GM20000 (cell line): ENCODE data around the gene CST9.

Source experiments
- DNase-seq: peaks from one replicate; pipeline ENCODE4 v3.0.0; 2012; ENCODE audit warnings: low spot score
- TF ChIP-seq, protein P1 (sequence below): IDR thresholded peaks from 2 replicates; pipeline ENCODE4 v1.5.1; 2012; ENCODE audit warnings: mild to moderate bottlenecking, control low read depth; ENCODE audit errors: extremely low read depth, missing control alignments

Gene CST9

DNA sequence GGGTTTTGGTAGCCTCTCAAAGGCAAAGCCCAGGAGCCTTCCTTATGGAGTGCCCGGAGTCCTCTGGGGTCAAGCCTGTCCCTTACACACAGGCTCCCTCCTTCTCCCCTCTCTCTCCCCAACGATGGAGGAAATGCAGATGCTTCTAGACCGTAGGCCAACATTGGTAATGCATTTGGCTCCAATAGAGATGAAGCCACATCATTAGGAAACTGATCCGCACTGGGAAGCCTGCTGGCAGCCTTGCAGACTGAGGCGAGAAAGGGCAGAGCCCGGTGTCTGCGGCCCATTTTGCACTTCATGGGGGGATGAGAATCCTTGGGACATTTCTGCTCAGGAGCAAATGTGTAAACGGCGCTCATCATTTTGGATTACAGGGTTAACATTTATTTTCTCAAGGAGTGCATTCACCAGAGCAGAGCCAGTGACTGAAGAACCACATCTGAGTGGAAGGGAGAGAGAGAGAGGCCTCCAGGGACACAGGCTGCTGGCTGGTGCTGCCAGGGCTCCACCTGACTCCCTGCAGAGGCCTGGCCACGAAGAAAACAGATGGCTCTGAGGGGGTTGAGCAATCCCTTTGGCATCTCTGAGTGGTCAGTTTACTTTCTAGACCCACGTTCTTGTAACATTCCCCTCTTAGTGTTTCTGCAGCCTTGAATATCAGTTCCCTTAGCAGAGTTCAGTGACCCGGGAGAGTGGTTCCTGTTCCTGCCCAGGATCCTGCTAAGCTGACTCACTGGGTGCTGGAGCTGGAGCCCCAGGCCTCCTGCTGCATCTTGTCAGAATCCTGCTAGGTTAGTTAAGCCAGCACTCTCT is 36.4 kb upstream of the CST9 start:
- TF ChIP-seq, protein P1, sequence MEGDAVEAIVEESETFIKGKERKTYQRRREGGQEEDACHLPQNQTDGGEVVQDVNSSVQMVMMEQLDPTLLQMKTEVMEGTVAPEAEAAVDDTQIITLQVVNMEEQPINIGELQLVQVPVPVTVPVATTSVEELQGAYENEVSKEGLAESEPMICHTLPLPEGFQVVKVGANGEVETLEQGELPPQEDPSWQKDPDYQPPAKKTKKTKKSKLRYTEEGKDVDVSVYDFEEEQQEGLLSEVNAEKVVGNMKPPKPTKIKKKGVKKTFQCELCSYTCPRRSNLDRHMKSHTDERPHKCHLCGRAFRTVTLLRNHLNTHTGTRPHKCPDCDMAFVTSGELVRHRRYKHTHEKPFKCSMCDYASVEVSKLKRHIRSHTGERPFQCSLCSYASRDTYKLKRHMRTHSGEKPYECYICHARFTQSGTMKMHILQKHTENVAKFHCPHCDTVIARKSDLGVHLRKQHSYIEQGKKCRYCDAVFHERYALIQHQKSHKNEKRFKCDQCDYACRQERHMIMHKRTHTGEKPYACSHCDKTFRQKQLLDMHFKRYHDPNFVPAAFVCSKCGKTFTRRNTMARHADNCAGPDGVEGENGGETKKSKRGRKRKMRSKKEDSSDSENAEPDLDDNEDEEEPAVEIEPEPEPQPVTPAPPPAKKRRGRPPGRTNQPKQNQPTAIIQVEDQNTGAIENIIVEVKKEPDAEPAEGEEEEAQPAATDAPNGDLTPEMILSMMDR = no peak
- DNase-seq = no peak

DNA sequence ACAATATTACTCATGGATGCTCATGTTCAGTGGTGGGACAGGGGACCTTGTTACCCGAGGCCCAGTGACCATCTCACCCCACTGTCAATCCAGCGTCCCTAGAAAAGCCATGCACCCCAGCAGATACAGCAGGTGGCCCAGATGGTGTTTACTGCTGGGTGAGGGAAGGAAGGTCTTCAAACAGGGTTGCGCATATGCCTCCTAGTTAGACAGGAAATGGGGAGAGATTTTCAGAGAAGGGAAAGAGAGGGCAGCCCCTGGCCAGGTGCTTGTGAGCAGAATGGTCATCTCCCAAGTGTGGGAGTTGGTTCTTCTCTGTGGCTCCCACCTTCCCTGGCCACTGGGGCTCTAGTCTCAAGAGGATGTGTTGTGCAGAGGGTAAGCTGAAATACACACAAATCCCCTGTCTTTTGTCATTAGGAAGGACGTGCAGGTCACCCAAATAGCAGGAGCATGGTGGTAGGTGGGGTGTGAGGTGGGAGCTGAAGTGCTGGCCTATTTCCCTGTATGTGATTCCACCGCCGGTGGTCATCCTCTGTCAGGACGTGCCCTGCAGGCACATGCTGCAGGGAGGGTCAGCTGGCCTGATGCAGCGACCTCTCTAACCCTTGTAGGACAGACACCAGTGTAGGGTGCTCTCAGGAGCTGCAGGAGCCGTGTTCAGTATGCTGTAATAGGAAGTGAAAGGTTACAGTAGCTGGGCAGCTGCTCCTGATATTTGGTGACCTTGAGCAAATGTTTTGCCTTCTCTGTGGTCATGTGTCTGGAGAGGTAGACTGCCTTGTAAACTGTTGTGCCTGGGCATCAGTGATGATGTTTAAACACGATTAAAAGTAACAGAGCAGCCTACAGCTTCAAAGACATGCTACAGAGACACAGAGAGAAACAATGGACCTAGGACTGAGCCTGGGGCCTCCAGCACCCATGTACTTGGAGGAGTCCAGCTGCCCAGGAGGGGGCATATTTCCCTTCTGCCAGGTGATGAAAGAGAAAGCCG is 35.3 kb upstream of the CST9 start:
- TF ChIP-seq, protein P1 = no peak
- DNase-seq = no peak

DNA sequence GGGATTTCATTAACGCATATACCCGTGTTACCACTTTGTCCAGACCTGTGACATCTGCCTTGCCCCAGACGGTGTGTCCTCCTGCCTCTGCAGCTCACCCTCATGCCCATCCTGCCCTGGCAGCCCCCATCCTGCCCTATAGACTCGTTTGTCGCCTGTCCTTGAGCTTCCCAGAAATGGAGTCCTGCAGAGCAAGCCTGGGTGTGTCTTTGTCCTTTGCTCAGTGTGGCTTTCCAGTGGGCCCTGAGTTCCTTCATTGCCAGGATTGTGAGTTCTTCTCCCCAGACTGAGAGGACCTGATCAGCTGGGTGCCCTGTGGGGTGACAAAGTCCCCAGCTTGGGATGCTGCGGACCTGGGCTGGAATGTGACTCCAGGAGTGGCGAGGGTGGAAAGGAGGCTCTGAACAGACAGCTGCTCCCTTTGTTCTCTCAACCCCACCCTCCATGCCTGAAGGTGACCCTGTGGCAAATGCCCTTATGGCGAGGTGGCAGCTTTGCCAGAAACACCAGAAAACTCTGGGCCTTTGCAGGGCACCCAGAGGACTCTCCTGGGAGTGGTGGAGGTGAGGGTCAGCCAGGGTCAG is 34.4 kb upstream of the CST9 start:
- no peak for DNase-seq
- TF ChIP-seq, protein P1 = no peak

DNA sequence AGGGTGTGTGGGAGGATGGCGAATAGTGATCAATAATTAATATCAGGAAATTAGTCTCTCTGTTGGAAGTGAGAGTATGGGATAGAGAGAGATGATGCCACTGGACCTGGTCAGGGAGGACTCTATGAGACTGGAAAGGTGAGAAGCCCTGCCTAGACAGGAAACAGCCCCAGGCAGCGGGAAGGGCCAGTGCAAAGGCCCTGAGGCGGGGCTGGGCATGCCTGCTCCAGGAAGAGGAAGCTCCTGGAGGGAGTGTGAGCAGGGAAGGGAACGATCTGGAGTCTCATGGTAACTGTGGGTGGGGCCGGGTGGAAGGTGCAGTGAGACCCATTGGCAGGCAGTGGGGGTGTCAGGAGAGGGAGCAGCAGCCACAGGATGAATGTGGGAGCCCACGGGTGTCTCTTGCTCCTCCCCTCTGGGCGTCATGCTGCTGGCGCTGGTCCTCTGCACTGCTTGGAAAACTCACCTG is 33.8 kb upstream of the CST9 start:
- no peak for DNase-seq
- TF ChIP-seq, protein P1 = no peak

DNA sequence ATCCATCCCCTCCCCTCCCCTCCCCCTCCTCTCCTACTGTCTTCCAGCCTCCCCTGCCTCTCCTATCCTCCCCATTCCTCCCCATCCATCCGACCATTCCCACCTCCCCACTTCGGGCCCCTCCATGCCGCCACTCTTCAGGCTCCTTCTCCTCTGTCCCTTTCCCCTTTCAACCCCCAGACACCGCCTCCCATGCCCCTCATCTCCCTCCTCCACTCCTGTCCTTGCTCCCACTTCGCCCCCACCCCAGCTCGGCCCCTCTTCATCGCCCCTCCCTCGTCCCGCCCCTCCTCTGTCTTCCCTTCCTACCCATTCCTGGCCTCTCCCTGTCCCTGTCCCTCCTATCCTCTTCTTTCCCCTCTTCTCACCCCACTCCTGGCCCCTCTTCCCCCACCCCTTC is 32.6 kb upstream of the CST9 start:
- TF ChIP-seq, protein P1 = no peak
- no peak for DNase-seq

DNA sequence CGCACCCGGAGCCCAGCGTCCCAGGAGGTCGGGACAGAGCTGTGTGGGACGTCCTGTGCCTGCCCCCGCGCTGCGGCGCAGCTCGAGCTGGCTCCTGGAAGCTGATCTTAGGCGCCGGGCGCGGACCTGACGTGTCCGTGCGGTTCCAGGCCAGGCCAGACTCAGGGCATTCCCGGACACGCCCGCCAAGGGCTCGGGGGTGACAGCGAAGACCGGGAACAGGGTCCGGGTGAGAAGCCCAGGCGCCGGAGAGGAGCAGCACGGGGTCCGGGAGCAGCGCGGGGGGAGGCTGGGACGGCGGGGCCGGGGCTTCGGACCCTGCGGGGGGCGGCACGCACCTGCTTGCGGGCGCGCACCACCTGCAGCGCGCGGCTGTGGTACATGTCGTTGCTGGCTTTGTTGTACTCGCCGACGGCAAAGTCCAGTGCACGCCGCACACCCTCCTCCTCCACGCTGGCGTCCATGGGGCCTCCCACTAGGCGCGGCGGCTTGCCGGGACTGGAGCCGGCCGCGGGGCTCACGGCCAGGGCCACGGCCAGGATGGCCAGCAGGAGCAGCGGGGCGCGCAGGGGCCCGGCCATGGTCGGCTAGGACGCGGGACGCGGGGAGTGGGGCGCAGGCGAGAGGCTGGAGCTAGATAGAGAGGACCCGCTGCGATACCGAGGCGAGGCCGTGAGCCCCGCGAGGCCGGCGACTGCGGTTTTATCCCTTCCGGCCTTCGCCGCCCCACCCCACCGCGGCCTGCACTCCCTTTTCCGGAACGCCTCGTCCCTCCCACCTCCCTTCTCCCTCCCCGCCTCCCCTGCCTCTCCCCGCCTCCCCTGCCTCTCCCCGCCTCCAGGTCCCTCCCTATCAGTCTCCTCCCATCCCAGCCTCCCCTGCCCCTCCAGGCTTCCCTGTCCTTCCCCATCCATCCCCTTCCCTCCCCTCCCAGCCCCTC is 31.8 kb upstream of the CST9 start, which contains the start of gene CST3:
Gene CST3, minus strand, starts transcription at position 674 of the 940 bp plus-strand sequence. Its CDS starts 93 bp downstream, at position 581.
- TF ChIP-seq, protein P1 = no peak
- peak; percentile 91 for DNase-seq
